Measurements from ENCODE around the gene ETNK2.

- TF ChIP-seq CTCF (IDR thresholded peaks at IDR 0.05; ENCODE audit: low read depth, low read length, missing input control): no peak
- no peak for TF ChIP-seq GABPA (IDR thresholded peaks at IDR 0.05 in 1 of 2, conservative IDR thresholded peaks at IDR 0.05 in 1 of 2)
- TF ChIP-seq YY1 (IDR thresholded peaks at IDR 0.05): no peak
- TF ChIP-seq RAD21 (IDR thresholded peaks at IDR 0.05): no peak
- no peak for TF ChIP-seq TAF1 (conservative IDR thresholded peaks at IDR 0.05)
- no peak for TF ChIP-seq REST (IDR thresholded peaks at IDR 0.05)
- no peak for TF ChIP-seq FOXA1 (IDR thresholded peaks at IDR 0.05)
- TF ChIP-seq MAX (IDR thresholded peaks at IDR 0.05): no peak
- no peak for TF ChIP-seq NR2F2 (IDR thresholded peaks at IDR 0.05)
- no peak for TF ChIP-seq SP1 (IDR thresholded peaks at IDR 0.05)
Measured at GRCh38 chr1:204125759-204126351, 26.0 kb downstream of the ETNK2 start.
